ENCODE measurements around the gene LRP5.
A peak's percentile ranks its signal among the peaks of the same experiment; 100 is the strongest.

LRP5 gene

DNA sequence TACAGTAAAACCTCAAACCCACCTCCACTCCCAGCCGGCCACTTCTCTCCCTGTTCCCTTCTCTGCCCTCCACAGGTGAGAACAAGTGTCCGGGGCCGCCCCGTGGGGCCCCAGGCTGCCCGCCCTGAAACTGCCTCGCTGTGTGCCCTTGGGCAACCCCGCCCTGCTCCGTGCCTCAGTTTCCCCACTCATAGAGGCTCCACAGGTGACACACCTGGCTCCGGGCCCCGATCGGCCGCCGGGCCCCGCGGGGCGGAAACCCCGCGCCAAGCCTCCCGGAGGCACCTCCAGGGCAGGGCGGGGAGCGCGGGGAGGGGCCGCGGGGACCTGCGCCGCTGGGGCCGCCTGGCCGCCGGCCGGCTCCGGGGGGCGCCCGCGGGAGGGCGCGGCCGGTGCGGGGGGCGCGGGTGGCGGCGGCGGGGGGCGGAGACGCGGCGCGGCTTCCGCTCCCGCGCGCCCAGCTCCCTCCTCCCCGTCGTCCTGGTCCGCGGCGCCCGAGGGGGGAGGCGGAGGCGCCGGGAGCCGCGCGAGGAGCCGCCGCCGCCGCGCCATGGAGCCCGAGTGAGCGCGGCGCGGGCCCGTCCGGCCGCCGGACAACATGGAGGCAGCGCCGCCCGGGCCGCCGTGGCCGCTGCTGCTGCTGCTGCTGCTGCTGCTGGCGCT, at the start of gene LRP5:
Gene LRP5, plus strand, starts transcription at position 475 of the 663 bp plus-strand sequence. Its CDS starts 124 bp downstream, at position 599.
- no peak for DNase-seq (ENCODE audit: low read depth)

- DNase-seq (ENCODE audit: low read depth), result no peak
These were observed 48.9 kb upstream of the LRP5 start for GRCh38 chr11:68263444-68264035.

DNA sequence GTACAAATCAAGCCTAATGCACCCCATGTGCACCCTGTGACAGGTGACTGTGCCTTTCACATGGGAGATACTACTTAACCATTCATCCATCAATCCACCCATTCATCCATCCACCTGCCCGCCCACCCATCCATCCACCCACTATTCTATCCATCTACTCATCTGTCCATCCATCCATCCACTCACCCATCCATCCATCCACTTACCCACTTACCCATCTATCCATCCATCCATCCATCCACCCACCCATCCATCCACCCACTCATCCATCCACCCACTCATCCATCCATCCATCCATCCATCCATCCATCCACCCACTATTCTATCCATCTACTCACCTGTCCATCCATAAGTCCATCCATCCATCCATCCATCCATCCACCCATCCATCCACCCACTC, 48.1 kb upstream of the LRP5 start:
- no peak for DNase-seq (ENCODE audit: low read depth)

GRCh38 chr11:68264741-68265540, 47.5 kb upstream of the LRP5 start:
- no peak for DNase-seq (ENCODE audit: low read depth)

DNA sequence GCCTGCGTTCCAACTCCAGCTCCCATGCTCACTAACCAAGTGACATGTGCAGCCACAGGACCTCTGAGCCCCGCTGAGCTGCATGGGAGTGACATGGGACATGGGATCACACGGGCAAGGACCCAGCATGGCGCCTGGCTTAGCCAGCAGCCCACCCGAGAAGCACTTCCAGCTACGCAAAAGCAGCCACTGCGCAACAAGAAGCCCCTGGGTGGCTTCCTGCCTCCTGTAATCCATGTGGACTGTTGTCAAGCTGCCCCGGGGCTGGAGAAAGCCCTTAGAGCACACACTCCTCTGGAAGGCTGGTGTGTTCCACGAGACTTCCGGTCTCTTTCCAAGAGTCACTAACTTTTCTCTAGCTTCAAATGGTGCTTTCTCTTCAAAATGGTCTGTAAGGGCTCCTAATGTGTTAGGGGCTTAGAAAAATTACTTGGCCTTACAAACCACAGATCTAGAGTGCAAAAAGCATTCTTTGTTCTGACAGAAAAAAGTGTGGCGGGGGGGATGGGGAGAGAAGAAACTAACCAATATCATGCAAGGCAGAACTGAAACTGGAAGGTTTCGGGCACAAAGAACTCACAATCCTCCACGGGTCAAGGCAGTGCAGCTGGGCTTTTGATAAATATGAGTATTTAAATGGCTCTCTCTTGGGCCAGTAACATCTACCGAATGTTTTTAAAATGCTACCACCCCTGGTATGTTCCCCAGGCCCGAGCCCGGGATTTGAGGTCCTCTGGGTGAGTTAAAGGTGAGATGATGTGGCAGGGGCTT, 46.1 kb upstream of the LRP5 start:
- DNase-seq (ENCODE audit: low read depth), result no peak

- no peak for DNase-seq (ENCODE audit: low read depth)
These were observed 45.2 kb upstream of the LRP5 start for GRCh38 chr11:68266936-68267880.

DNA sequence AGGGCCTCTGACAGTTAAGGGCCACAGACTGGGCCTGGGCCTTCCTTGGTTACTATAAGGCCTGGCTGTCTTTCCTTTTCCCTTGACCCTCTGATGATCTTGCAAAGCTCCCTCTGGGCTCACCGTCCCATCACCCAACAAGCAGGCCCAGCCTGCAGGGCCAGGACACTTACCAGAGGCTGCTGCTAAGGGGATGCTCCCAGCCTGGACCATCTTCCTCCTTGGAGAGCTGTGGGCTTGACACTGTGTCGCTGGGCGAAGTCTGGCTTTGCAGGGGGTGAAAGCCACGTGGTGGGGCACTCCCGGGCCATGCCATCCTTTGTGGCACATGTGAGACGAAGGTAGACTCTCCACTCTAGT, 44.5 kb upstream of the LRP5 start:
- DNase-seq (ENCODE audit: low read depth), result no peak

DNA sequence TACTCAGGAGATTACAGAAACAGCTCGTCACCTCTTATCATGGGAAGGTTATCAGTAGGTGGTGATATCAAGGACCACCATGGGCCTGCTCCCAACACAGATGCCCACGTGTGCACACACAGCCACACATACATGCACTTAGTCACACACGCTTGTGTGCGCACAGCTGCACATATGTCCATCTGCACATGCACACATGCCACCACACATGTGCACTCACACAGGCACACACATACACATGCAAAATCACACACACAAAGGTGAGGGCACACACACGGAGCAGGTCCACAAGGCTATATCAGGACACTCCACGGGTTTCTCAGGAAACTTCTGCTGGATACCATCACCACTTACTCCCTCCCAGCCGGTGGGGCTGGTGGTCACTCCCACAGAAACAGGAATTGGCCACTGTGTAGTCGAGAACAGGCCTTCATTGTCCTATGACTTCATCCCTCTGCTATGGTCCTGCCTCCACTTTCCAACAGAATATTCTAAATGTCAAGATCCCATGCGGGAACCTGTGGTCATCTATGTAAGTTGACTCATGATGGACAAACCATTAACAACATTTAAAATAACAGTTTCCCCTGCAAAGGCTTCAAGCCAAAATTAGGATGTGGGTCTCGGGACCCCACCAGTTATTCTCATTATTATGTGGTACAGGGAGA, 42.8 kb upstream of the LRP5 start:
- DNase-seq (ENCODE audit: low read depth), result no peak

GRCh38 chr11:68270196-68271022, 42.0 kb upstream of the LRP5 start:
- no peak for DNase-seq (ENCODE audit: low read depth)

GRCh38 chr11:68271023-68271780, 41.2 kb upstream of the LRP5 start:
- DNase-seq (ENCODE audit: low read depth), result peak; percentile 19

GRCh38 chr11:68271781-68272608, 40.4 kb upstream of the LRP5 start, which contains the start of gene C11orf24:
Gene C11orf24 (minus strand): TSS chr11:68271973. CDS start chr11:68263767, 8,206 bp downstream.
- DNase-seq (ENCODE audit: low read depth), result peak; percentile 88

DNA sequence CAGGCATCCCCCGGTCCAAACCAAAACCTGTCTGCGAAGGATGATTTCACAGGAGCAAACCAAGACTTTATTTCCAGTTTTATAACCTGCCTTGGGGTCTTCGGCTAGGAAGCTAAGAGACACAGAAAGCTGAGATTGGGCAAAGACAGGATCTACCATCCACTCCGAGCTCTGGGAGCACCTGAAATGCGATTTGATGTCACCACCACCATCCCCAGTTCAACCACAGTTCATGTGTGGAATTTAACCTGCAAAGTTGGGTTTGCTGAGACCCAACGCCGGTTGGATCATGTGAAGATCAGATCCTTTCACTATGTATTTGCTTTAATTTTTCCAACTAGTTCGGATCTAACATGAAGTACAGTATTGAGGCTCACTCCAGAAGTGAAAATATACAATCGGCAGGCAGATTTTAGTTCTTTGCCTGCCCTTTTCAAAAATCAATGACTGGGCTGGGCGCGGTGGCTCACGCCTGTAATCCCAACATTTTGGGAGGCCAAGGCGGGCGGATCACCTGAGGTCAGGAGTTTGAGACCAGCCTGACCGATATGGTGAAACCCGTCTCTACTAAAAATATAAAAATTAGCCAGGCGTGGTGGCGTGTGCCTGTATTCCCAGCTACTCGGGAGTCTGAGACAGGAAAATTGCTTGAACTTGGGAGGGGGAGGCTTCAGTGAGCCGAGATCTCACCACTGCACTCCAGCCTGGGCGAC, 39.2 kb upstream of the LRP5 start:
- no peak for DNase-seq (ENCODE audit: low read depth)

GRCh38 chr11:68274306-68274705, 38.1 kb upstream of the LRP5 start:
- no peak for DNase-seq (ENCODE audit: low read depth)

DNA sequence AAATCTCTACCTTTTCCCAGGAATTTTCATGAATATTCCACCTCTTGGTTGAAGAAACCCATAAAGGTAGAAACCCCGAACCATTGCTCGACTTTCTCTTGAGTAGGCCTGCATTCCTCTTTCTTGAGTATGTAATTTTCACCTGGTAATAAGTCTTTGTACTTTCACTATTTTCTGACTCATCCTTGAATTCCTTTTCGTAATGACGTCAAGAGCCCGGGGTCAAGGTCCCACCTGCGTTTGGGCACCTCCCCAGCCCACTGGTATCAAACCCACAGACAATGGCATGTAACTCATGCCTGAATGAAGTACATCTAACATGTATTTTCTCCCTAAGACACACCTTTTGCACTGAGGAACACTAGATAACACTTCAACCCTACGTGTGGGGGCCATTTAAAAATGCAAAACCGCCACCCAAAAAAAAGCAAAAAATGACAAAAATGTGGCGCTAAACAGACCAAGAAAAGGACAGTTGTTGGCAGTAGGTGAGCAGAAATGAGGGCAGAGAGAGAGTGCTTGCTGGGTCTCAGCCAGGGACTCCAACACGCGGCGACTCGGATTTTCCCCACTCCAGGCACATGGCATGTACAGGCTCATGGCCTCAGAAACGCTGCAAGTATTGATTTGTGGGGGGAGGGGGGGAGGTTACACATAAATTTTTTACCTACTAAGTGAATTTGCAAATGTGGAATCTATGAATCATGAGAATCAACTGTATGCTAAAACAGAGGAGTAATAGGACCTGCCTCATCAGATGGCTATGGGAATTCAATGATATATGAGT, 36.5 kb upstream of the LRP5 start:
- no peak for DNase-seq (ENCODE audit: low read depth)

GRCh38 chr11:68276861-68277260, 35.5 kb upstream of the LRP5 start:
- DNase-seq (ENCODE audit: low read depth), result no peak

GRCh38 chr11:68279676-68280075, 32.7 kb upstream of the LRP5 start:
- no peak for DNase-seq (ENCODE audit: low read depth)

Measured in stimulated activated CD8-positive, alpha-beta memory T cell treated with anti-CD3 and anti-CD28 coated beads, Interleukin-7, amount 100 ng/mL, for 24 hours (primary cell).